Stimulated activated naive CD8-positive, alpha-beta T cell treated with anti-CD3 and anti-CD28 coated beads, Interleukin-15, Interleukin-2, amounts not matched to agents 100 ng/mL and 50 ng/mL, for 24 hours (primary cell): ENCODE measurements around the gene PTPRC.
A peak's percentile ranks its signal among the peaks of the same experiment; 100 is the strongest.

Experiments used
- H3K27ac Mint-ChIP-seq: one replicate; pipeline ENCODE4 v1.8.0; 2021; ENCODE audit warnings: mild to moderate bottlenecking, mixed read lengths
- H3K27me3 Mint-ChIP-seq: one replicate; pipeline ENCODE4 v1.8.0; 2021; ENCODE audit warnings: mixed read lengths
- H3K36me3 Mint-ChIP-seq: one replicate; pipeline ENCODE4 v1.8.0; 2021; ENCODE audit warnings: low read depth, mixed read lengths
- H3K4me1 Mint-ChIP-seq: one replicate; pipeline ENCODE4 v1.8.0; 2021; ENCODE audit warnings: low read depth, mixed read lengths
- H3K4me3 Mint-ChIP-seq: one replicate; pipeline ENCODE4 v1.8.0; 2021; ENCODE audit warnings: mild to moderate bottlenecking, mixed read lengths
- H3K9me3 Mint-ChIP-seq: one replicate; pipeline ENCODE4 v1.8.0; 2021; ENCODE audit warnings: mixed read lengths

Gene PTPRC

DNA sequence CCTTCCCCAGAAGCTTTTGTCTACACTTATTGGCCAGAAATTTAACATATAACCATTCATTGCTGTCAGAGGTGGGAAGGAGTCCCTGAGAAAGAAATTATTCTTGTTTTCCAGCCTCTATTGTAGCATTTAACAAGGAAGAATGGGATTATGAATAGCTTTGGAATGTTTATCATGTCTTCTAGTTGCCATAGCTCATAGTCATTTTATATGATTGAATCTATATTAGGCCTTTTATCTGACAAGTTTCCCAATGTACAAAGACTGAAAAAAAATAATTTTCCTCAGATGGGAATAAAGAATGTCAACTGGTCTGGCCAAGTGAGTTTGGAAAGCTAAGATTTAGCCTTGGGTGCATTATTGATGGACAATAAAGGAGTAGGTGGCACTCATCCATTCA is 28.3 kb downstream of the PTPRC start:
- H3K9me3 Mint-ChIP-seq = no peaks in the 10 kb centered on the region
- H3K36me3 Mint-ChIP-seq = peaks cover 81% of the 10 kb centered on the region
- no peaks in the 10 kb centered on the region for H3K27me3 Mint-ChIP-seq
- peaks cover 93% of the 10 kb centered on the region for H3K4me1 Mint-ChIP-seq
- H3K4me3 Mint-ChIP-seq = peak overlapping the region; percentile 24
- H3K27ac Mint-ChIP-seq = peak overlapping the region; percentile 92

DNA sequence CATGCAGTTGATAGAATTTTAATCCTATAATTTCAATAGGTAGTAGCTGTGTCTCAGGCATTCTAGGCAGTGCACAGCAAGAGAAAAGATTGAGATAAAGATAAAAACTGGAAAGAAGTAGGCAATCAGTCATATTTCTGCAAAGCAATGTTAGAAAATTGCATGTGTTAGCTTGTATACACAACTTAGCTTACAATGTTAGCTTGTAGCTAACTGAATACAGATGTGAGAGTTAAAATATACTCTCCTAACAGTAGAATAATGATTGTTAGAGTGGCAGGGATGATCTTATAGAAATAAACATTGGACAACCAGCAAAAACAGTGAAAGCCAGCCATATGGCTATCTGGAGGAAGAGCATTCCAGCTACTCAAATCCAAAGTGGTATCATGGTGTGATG is 29.0 kb downstream of the PTPRC start:
- H3K4me1 Mint-ChIP-seq = peaks cover 93% of the 10 kb centered on the region
- no peaks in the 10 kb centered on the region for H3K27me3 Mint-ChIP-seq
- no peaks in the 10 kb centered on the region for H3K9me3 Mint-ChIP-seq
- peak overlapping the region; percentile 58 for H3K4me3 Mint-ChIP-seq
- peak overlapping the region; percentile 92 for H3K27ac Mint-ChIP-seq
- peaks cover 84% of the 10 kb centered on the region for H3K36me3 Mint-ChIP-seq

DNA sequence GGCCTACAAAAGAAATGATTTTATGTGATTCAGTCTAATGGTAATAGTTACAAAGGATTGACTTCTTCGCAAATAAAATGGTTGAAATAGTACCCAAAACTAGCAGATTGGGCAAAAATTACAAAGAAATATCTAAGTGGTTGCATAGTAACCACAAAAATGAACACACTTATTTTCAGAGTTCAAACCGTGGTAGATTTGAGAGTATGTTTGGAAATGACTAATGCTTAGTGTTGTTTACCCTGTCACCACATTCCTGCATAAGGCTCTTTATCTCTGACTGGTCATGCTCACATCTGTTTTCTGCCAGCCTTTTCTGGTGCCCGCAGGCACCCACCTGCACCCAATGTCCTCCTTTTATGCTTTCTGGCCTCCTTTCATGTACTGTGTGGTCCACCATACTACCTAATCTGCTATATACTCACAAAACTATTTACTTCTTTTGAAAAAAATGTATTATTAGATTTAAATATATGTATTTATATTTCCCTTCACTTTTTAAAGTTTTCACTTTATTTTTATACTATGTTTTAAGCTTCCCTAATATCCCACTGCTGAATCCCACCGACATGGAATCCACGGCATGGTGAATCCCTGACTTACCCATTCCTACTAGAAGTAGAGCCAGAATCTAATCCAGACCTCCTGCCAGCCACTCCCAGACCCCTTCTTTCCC is 30.3 kb downstream of the PTPRC start:
- H3K36me3 Mint-ChIP-seq = peaks cover 84% of the 10 kb centered on the region
- peaks cover 96% of the 10 kb centered on the region for H3K4me1 Mint-ChIP-seq
- H3K9me3 Mint-ChIP-seq = no peaks in the 10 kb centered on the region
- H3K27me3 Mint-ChIP-seq = no peaks in the 10 kb centered on the region
- peak overlapping the region; percentile 61 for H3K4me3 Mint-ChIP-seq
- H3K27ac Mint-ChIP-seq = peak overlapping the region; percentile 92

DNA sequence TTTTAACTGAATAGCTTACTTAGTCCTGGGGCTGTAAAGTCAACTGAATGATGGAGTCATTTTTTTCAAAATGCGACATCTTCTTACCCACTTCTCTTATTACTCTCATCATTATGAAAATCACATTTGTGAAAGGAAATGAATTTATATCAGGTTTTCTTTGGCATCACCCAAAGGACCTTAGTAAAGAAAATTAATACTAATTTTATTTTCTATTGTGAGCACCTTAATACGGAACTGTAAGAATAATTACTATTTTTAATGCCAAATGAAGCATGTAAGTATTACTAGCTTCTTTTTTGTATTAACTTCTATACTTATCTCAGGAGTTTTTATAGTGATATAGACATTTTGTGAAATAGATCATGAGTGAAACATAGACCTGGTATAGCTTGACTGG is 30.9 kb downstream of the PTPRC start:
- Mint-ChIP-seq H3K9me3 (no peaks in the 10 kb centered on the region), H3K27me3 (no peaks in the 10 kb centered on the region), H3K27ac (peak overlapping the region; percentile 92), H3K4me1 (peaks cover 94% of the 10 kb centered on the region), H3K4me3 (peak overlapping the region; percentile 61), H3K36me3 (peaks cover 81% of the 10 kb centered on the region)

DNA sequence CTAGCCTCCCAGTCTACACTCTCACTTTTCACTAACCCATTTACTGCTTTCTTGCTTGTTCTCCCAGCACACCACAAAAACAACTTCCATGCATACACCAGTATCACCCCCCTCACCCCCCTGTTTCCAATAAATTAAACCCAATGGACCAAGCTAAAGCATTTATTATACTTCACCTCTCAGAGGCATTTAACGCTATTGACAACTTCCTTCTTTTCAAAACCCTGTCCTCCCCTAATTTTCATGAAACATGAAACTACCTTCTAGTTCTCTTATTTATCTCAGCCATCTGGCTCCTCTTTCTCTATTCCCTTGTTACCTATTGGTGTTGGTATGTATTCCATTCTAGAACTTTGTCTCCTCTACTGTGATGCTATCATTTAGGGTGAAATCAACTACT is 32.3 kb downstream of the PTPRC start:
- Mint-ChIP-seq H3K36me3 (peaks cover 83% of the 10 kb centered on the region), H3K4me1 (peaks cover 97% of the 10 kb centered on the region), H3K27ac (peak overlapping the region; percentile 90), H3K4me3 (peak overlapping the region; percentile 34), H3K27me3 (no peaks in the 10 kb centered on the region), H3K9me3 (no peaks in the 10 kb centered on the region)

DNA sequence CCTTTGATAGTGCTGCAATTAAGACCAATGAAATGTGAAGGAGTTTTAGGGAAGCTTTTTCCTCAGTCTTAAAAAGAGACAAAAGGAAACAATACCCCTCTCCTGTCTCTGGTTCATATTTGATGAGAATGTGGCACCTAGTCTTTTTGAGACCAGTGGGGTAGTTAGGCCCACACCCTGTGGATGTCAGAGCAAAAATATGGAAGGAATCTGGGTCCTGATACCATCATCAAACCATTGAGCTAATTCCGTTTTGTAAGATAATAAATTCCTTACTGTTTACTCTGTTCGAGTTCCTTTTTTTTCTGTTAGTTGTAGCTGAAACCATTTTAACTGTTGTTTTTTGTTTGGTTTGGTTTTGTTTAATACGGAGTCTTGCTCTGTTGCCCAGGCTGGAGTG is 33.3 kb downstream of the PTPRC start:
- Mint-ChIP-seq H3K36me3 (peaks cover 83% of the 10 kb centered on the region), H3K9me3 (no peaks in the 10 kb centered on the region), H3K4me1 (peaks cover 98% of the 10 kb centered on the region), H3K27me3 (no peaks in the 10 kb centered on the region), H3K27ac (peak overlapping the region; percentile 90), H3K4me3 (no peak overlapping the region)

DNA sequence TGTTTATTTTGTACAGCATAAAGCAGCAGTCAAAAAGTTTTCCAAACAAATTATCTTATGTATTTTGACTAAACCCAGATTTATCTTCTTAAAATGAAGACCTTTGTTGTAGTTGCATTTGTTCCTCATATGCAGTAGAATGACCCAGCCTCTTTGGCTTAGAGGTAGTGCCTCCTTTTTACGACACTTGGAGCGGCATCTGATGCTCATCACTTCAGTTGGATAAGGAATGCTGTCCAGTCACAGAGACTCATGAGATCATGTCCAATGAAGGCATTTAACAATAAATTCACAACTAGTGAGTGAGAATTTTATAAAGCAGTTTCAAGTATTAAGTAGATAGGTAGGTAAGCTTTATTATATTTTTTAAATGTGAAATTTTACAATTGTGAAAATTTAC is 35.2 kb downstream of the PTPRC start:
- H3K27ac Mint-ChIP-seq = peak overlapping the region; percentile 89
- peaks cover 98% of the 10 kb centered on the region for H3K4me1 Mint-ChIP-seq
- H3K27me3 Mint-ChIP-seq = no peaks in the 10 kb centered on the region
- H3K36me3 Mint-ChIP-seq = peaks cover 79% of the 10 kb centered on the region
- no peaks in the 10 kb centered on the region for H3K9me3 Mint-ChIP-seq
- H3K4me3 Mint-ChIP-seq = peak overlapping the region; percentile 55

DNA sequence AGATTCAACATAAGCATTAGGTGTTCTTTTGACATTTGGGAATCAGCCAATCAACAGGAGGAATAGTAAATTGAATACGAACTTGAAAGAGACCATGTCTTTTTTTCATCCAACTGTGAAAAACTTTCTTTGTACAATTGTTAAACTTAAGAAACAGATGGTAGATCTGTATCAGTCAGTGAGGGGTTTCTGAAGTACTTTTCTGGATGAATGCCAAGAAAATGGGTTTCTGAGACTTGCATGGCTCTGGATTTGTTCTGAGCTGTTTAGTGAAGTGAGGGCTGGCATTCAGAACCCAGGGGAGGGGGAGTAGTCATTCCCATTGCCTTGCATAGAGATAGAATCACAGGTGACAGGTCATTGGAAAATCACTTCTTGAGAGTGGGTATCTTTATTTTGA is 37.4 kb downstream of the PTPRC start:
- Mint-ChIP-seq H3K4me3 (peak overlapping the region; percentile 75), H3K36me3 (peaks cover 60% of the 10 kb centered on the region)

DNA sequence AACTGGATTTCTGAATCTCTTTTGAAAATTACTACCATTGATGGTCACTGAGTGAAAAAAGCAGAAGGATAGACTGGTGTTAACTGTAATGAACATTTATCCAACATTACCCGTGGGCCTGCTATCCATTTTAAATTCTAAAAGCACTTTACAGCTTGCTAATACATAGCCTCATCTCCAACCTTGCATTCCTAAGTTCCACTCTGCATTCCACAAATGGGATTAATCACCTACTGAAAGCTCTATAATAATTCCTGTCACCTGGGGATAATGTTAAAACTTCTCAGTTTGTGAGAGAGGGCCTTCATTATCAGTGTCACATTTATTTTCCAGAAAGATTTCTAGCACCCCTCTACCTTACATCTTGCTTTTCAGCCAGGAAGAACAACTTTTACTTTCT is 38.2 kb downstream of the PTPRC start:
- Mint-ChIP-seq H3K27ac (peak overlapping the region; percentile 89), H3K4me1 (peaks cover 95% of the 10 kb centered on the region), H3K27me3 (no peaks in the 10 kb centered on the region), H3K9me3 (no peaks in the 10 kb centered on the region), H3K36me3 (peaks cover 54% of the 10 kb centered on the region), H3K4me3 (peak overlapping the region; percentile 75)

More for the DNA sequence above, 37.4 kb downstream of the PTPRC start:
- H3K27ac Mint-ChIP-seq = peak overlapping the region; percentile 89
- no peaks in the 10 kb centered on the region for H3K27me3 Mint-ChIP-seq
- peaks cover 98% of the 10 kb centered on the region for H3K4me1 Mint-ChIP-seq
- H3K9me3 Mint-ChIP-seq = no peaks in the 10 kb centered on the region

DNA sequence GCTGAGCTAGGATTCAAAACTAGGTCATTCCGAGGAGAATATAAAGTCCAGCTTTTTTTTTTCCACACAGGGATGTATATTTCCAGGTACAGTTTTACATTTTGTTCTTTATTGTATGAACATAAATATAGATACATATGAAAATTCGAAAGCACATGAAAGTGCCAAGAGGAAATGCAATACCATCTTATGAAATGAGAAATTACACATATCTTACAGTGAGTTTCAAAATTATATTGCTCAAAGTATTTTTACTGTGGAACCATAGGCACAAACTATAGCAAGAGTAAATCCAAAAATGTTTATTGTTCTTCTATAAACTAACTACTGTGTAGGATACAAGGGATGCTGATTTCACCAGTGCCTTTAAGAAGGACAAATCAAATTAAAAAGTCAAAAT is 39.0 kb downstream of the PTPRC start:
- peaks cover 45% of the 10 kb centered on the region for H3K36me3 Mint-ChIP-seq
- H3K27ac Mint-ChIP-seq = peak overlapping the region; percentile 89
- H3K4me3 Mint-ChIP-seq = peak overlapping the region; percentile 75
- no peaks in the 10 kb centered on the region for H3K9me3 Mint-ChIP-seq
- peaks cover 95% of the 10 kb centered on the region for H3K4me1 Mint-ChIP-seq
- no peaks in the 10 kb centered on the region for H3K27me3 Mint-ChIP-seq

DNA sequence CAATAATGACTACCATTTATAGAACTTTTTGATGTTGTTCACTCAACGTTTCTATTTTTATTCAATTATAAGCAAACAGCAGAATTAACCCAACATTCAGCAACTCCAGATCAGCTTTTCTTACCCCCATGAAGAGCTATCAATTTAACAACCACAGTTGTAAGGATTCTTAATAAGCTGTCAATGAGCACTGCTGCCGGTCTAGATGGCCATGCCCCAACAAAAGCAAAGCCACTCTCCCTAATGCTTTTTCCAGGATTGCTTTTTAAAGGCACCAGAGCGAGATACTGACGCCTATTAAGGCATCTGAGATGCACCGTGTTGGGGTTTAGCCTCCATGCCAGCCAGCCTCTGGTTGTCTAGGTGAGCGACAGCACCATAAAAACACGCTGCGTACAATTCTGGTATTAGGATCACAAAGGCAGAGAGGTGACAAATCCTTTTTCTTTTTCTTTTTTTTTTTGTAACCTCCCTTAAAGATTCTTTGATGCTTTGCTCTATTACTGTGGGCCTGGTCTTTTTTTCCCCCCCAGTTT is 39.5 kb downstream of the PTPRC start:
- Mint-ChIP-seq H3K27ac (peak overlapping the region; percentile 89), H3K4me1 (peaks cover 95% of the 10 kb centered on the region), H3K36me3 (peaks cover 42% of the 10 kb centered on the region), H3K9me3 (no peaks in the 10 kb centered on the region), H3K27me3 (no peaks in the 10 kb centered on the region), H3K4me3 (peak overlapping the region; percentile 75)

DNA sequence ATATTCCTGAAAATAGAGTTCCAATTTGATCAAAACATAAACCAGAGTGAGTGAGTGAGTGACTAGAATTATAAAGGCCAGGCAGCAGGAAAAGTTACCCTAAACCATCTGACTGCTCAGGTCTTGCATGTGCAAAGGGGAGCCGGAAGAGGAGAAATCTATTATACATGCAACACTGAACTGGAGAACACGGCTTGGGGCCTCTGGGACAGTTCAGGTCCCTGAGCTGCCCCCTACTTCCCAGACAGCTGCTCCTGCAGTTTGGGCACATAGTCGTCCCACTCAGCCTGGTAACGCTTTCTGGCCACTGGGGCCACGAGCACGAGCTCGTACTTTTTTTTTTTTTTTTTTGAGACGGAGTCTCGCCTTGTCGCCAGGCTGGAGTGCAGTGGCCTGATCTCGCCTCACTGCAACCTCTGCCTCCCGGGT is 40.1 kb downstream of the PTPRC start:
- peaks cover 40% of the 10 kb centered on the region for H3K36me3 Mint-ChIP-seq
- H3K9me3 Mint-ChIP-seq = no peaks in the 10 kb centered on the region
- H3K27ac Mint-ChIP-seq = peak overlapping the region; percentile 89
- H3K4me3 Mint-ChIP-seq = peak overlapping the region; percentile 75
- H3K4me1 Mint-ChIP-seq = peaks cover 95% of the 10 kb centered on the region
- H3K27me3 Mint-ChIP-seq = no peaks in the 10 kb centered on the region

DNA sequence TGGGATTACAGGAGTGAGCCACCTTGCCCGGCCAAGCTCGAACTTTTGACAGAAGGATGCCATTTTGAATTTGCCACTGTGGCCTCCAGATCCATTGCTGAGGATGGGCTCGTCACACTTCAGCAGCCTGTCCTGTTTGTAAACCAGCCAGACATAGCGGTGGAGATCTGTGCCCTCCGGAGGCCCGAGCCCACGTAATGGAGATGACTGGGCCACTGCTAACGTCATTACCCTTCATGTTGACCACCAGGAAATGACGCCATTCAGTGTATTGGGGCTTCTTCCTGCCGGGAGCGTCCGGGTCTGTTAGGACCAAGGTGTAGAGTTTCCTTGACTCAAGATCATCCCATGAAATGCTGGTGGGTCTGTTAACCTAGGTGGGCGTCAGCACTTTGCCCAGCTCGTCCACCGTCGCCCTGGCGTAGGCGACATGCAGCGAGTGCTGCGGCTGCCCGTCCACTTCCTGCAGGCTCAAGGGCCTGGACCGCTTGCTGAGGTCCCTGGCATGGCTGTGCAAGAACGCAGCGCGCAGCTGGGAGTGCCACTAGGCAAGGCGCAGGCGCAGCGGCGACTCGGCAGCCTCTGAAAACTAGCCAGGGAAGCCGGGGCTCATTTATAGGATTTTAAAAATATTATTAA is 40.8 kb downstream of the PTPRC start:
- Mint-ChIP-seq H3K4me1 (peaks cover 97% of the 10 kb centered on the region), H3K27ac (peak overlapping the region; percentile 89), H3K4me3 (peak overlapping the region; percentile 75), H3K9me3 (no peaks in the 10 kb centered on the region), H3K27me3 (no peaks in the 10 kb centered on the region), H3K36me3 (peaks cover 38% of the 10 kb centered on the region)

DNA sequence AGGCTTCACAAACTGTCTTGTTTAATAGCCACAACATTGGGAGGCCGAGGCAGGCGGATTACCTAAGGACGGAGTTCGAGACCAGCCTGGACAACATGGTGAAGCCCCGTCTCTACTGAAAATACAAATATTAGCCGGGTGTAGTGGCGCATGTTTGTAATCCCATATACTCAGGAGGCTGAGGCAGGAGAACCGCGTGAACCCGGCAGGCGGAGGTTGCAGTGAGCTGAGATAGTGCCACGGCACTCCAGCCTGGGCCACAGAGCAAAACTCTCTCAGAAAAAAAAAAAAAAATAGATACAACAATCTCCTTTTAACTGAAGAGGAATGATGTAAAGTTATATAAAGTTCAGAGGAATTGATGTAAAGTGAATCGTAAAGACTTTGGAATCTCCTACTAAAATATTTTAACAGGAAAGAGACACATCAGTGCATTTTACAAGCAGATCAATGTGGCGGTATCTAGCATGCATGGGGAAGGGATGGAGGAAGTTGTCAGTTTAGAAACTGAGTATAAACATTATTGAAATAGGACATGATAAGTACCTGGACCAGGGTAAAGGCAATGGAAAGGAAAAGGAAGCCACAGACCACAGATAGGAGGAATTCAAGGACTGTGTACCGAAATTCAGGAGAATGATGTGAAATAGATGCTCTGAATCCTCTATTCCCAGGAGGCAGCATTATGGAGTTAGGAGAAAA is 41.5 kb downstream of the PTPRC start:
- Mint-ChIP-seq H3K4me3 (peak overlapping the region; percentile 75), H3K9me3 (no peaks in the 10 kb centered on the region), H3K4me1 (peaks cover 93% of the 10 kb centered on the region), H3K36me3 (peaks cover 35% of the 10 kb centered on the region), H3K27me3 (no peaks in the 10 kb centered on the region), H3K27ac (peak overlapping the region; percentile 89)

DNA sequence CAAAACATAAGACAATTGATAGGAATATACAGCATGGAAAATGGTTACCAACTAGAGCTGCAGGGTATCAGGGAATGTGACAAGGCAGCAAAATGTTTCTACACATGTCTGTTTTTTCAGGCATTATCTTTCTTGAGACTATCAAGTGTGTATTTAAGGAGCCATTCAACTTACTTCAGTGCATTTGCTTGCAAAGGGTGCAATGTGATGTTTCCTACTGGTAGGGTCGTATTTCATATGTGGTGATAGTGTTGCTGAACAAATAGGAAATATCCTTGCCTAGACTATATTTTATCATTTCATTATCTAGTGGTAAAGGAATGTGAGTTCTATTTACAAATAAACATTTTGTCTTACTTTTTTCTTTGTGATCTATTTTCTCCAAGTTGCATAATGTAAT is 42.4 kb downstream of the PTPRC start:
- H3K27me3 Mint-ChIP-seq = no peaks in the 10 kb centered on the region
- peak overlapping the region; percentile 95 for H3K27ac Mint-ChIP-seq
- H3K4me3 Mint-ChIP-seq = peak overlapping the region; percentile 67
- H3K9me3 Mint-ChIP-seq = no peaks in the 10 kb centered on the region
- peaks cover 92% of the 10 kb centered on the region for H3K4me1 Mint-ChIP-seq
- peaks cover 26% of the 10 kb centered on the region for H3K36me3 Mint-ChIP-seq
